ENCODE data around the gene TTC17. TPM values are rescaled to one million over a fixed set of nuclear protein-coding genes. Genes with fewer than 3 reads are reported as not detected.

TTC17 gene
- total and polyA plus RNA-seq, 2 donors (not counting 1 experiment from before 2014, with no cell fraction given): 68.7 to 176 TPM

GRCh38 chr11:43403357-43404231 is 44.9 kb downstream of the TTC17 start:
- Histone ChIP-seq H3K27me3 (replicated peaks in 1 of 4; ENCODE audit: control extremely low read depth in 1 of 4, control insufficient read depth in 3 of 4, insufficient read depth in 4 of 4, low read length in 3 of 4) (no peaks in the 10 kb centered on the region), H3K36me3 (replicated peaks in 1 of 2; ENCODE audit: control extremely low read depth in 1 of 2, control insufficient read depth in 1 of 2, extremely low read depth in 1 of 2, insufficient read depth in 2 of 2, low read length in 1 of 2) (peaks cover 13 to 81% of the 10 kb centered on the region in 2 experiments), H3K4me3 (ENCODE audit: control extremely low read depth in 1 of 5, extremely low read depth in 1 of 5, insufficient read depth in 1 of 5, low read depth in 2 of 5, low read length in 4 of 5) (no peak overlapping the region), H3K9me3 (ENCODE audit: control extremely low read depth in 1 of 3, control insufficient read depth in 2 of 3, insufficient read depth in 1 of 3, low read length in 2 of 3) (no peaks in the 10 kb centered on the region), H3K9ac (ENCODE audit: low read length) (no peak overlapping the region), H3K4me1 (ENCODE audit: control insufficient read depth in 2 of 2, insufficient read depth in 2 of 2, low read length in 2 of 2) (no peaks in the 10 kb centered on the region), H3K27ac (ENCODE audit: low read length in 2 of 2) (no peak overlapping the region), H3K79me2 (ENCODE audit: control insufficient read depth, insufficient read depth, low read length) (no peaks in the 10 kb centered on the region), H4K20me1 (ENCODE audit: control insufficient read depth, insufficient read depth, low read length, poor library complexity, severe bottlenecking) (no peaks in the 10 kb centered on the region), H2AFZ (ENCODE audit: insufficient read depth, low read depth, low read length, poor library complexity, severe bottlenecking) (no peak overlapping the region), H3K4me2 (replicated peaks; ENCODE audit: low read depth, low read length, poor library complexity, severe bottlenecking) (no peak overlapping the region)
- Mint-ChIP-seq H3K4me3 (no peak overlapping the region), H3K4me1 (peaks cover 2% of the 10 kb centered on the region), H3K27ac (no peak overlapping the region), H3K27me3 (no peaks in the 10 kb centered on the region), H3K9me3 (ENCODE audit: insufficient read depth) (no peaks in the 10 kb centered on the region)
- POLR2A ChIA-PET: no interaction called here
- CTCF ChIA-PET: interaction anchor here (0.9 to 2.3 kb wide), 3 partner anchors 10 to 16 kb away, joined by 3 to 6 read pairs (median 5); no protein-coding TSS in a partner anchor
- intact Hi-C loops (cut with micrococcal nuclease): no loop called here
- DNase-seq (no peak), ATAC-seq (ENCODE audit: low read depth) (no peak)
- no CpG with 5 or more reads among the region's 8 CpGs for WGBS (ENCODE audit: insufficient coverage)
- TF ChIP-seq EZH2 (IDR thresholded peaks at IDR 0.05; ENCODE audit: borderline replicate concordance, insufficient read depth, low read depth, low read length, poor library complexity, severe bottlenecking): no peak
- TF ChIP-seq CTCF (IDR thresholded peaks at IDR 0.05): no peak

GRCh38 chr11:43404406-43404805 is 45.7 kb downstream of the TTC17 start:
- Histone ChIP-seq H3K4me3 (ENCODE audit: control extremely low read depth in 1 of 5, extremely low read depth in 1 of 5, insufficient read depth in 1 of 5, low read depth in 2 of 5, low read length in 4 of 5) (no peak overlapping the region), H4K20me1 (ENCODE audit: control insufficient read depth, insufficient read depth, low read length, poor library complexity, severe bottlenecking) (no peaks in the 10 kb centered on the region), H3K36me3 (replicated peaks in 1 of 2; ENCODE audit: control extremely low read depth in 1 of 2, control insufficient read depth in 1 of 2, extremely low read depth in 1 of 2, insufficient read depth in 2 of 2, low read length in 1 of 2) (peaks cover 8 to 81% of the 10 kb centered on the region in 2 experiments), H3K27ac (ENCODE audit: low read length in 2 of 2) (no peak overlapping the region), H3K9ac (ENCODE audit: low read length) (no peak overlapping the region), H3K27me3 (replicated peaks in 1 of 4; ENCODE audit: control extremely low read depth in 1 of 4, control insufficient read depth in 3 of 4, insufficient read depth in 4 of 4, low read length in 3 of 4) (no peaks in the 10 kb centered on the region), H3K79me2 (ENCODE audit: control insufficient read depth, insufficient read depth, low read length) (no peaks in the 10 kb centered on the region), H3K9me3 (ENCODE audit: control extremely low read depth in 1 of 3, control insufficient read depth in 2 of 3, insufficient read depth in 1 of 3, low read length in 2 of 3) (no peaks in the 10 kb centered on the region), H2AFZ (ENCODE audit: insufficient read depth, low read depth, low read length, poor library complexity, severe bottlenecking) (no peak overlapping the region), H3K4me2 (replicated peaks; ENCODE audit: low read depth, low read length, poor library complexity, severe bottlenecking) (no peak overlapping the region), H3K4me1 (ENCODE audit: control insufficient read depth in 2 of 2, insufficient read depth in 2 of 2, low read length in 2 of 2) (no peaks in the 10 kb centered on the region)
- Mint-ChIP-seq H3K4me1 (peaks cover 2% of the 10 kb centered on the region), H3K9me3 (ENCODE audit: insufficient read depth) (no peaks in the 10 kb centered on the region), H3K4me3 (no peak overlapping the region), H3K27ac (no peak overlapping the region), H3K27me3 (no peaks in the 10 kb centered on the region)
- ChIA-PET POLR2A (no interaction called here), CTCF (interaction anchor here (2.3 kb wide), 1 partner anchor 15 kb away, joined by 6 read pairs; no protein-coding TSS in a partner anchor)
- 100% methylated on average over 1 of the region's 3 CpGs for WGBS (ENCODE audit: insufficient coverage)
- DNase-seq (no peak), ATAC-seq (ENCODE audit: low read depth) (no peak)
- intact Hi-C loops (cut with micrococcal nuclease): no loop called here
- TF ChIP-seq EZH2 (IDR thresholded peaks at IDR 0.05; ENCODE audit: borderline replicate concordance, insufficient read depth, low read depth, low read length, poor library complexity, severe bottlenecking) (no peak), CTCF (IDR thresholded peaks at IDR 0.05) (no peak)
